Measurements from ENCODE around the gene ZNF184. TPM values are rescaled to one million over a fixed set of nuclear protein-coding genes. Genes with fewer than 3 reads are reported as not detected.
"Not testable (repeated sequence)": the region's sequence is repeated elsewhere in the genome, so short reads cannot be mapped to it uniquely, and the experiment has no call there.

The ZNF184 gene
- polyA plus RNA-seq, 1 donor from 2014 or later = 16.4 TPM

GRCh38 chr6:27426045-27426620 is 46.8 kb downstream of the ZNF184 start:
- H3K27me3 ChIP-seq (ENCODE audit: insufficient read depth, low read depth, low read length) = no peaks in the 10 kb centered on the region
- H3K9ac ChIP-seq (ENCODE audit: low read length) = no peak overlapping the region
- H3K4me2 ChIP-seq (ENCODE audit: low read length) = no peak overlapping the region
- H4K20me1 ChIP-seq (ENCODE audit: insufficient read depth) = no peaks in the 10 kb centered on the region
- H3K36me3 ChIP-seq (ENCODE audit: insufficient read depth, low read length) = no peaks in the 10 kb centered on the region
- no peaks in the 10 kb centered on the region for H3K79me2 ChIP-seq (replicated peaks; ENCODE audit: insufficient read depth, low read length)
- H3K4me3 ChIP-seq (ENCODE audit: low read length) = no peak overlapping the region
- no peaks in the 10 kb centered on the region for H3K9me2 ChIP-seq (ENCODE audit: insufficient read depth, low read length)
- no peaks in the 10 kb centered on the region for H3F3A ChIP-seq (ENCODE audit: insufficient read depth, low read length, poor library complexity, severe bottlenecking)
- no peak overlapping the region for H3K27ac ChIP-seq (ENCODE audit: low read length)
- TF ChIP-seq REST (IDR thresholded peaks at IDR 0.05; ENCODE audit: borderline replicate concordance) (no peak), EZH2 (IDR thresholded peaks at IDR 0.05; ENCODE audit: borderline replicate concordance, insufficient read depth, low read length, poor library complexity, severe bottlenecking) (no peak), RAD21 (conservative IDR thresholded peaks at IDR 0.05) (no peak), POLR2AphosphoS5 (IDR thresholded peaks at IDR 0.05) (no peak), EP300 (conservative IDR thresholded peaks at IDR 0.05; ENCODE audit: poor library complexity, severe bottlenecking) (no peak), CTCF (IDR thresholded peaks at IDR 0.05; ENCODE audit: poor library complexity, severe bottlenecking) (no peak), SMC3 (conservative IDR thresholded peaks at IDR 0.05; ENCODE audit: poor library complexity) (no peak), MXI1 (conservative IDR thresholded peaks at IDR 0.05; ENCODE audit: poor library complexity, severe bottlenecking) (no peak), TAF1 (IDR thresholded peaks at IDR 0.05; ENCODE audit: low read depth) (no peak)
- H2AFZ ChIP-seq (ENCODE audit: low read depth, low read length) = no peak overlapping the region
- H3K9me3 ChIP-seq (ENCODE audit: low read length) = no peaks in the 10 kb centered on the region

GRCh38 chr6:27424851-27425250 is 48.1 kb downstream of the ZNF184 start:
- not testable (repeated sequence) for H3K4me2 ChIP-seq (ENCODE audit: low read length); H3K9ac ChIP-seq (ENCODE audit: low read length); H3F3A ChIP-seq (ENCODE audit: insufficient read depth, low read length, poor library complexity, severe bottlenecking); H3K27me3 ChIP-seq (ENCODE audit: insufficient read depth, low read depth, low read length); H2AFZ ChIP-seq (ENCODE audit: low read depth, low read length); H3K9me3 ChIP-seq (ENCODE audit: low read length); H3K36me3 ChIP-seq (ENCODE audit: insufficient read depth, low read length); H3K79me2 ChIP-seq (replicated peaks; ENCODE audit: insufficient read depth, low read length); H3K27ac ChIP-seq (ENCODE audit: low read length); H3K9me2 ChIP-seq (ENCODE audit: insufficient read depth, low read length); H4K20me1 ChIP-seq (ENCODE audit: insufficient read depth); H3K4me3 ChIP-seq (ENCODE audit: low read length)
